ENCODE results near the gene ZNF664. TPM values are rescaled to one million over a fixed set of nuclear protein-coding genes. Genes with fewer than 3 reads are reported as not detected.

Gene ZNF664
- total and polyA plus RNA-seq, 2 of the 8 experiments (the other 6 are each of a cell fraction or from before 2014, with no cell fraction given), result 22.8 to 51.4 TPM

GRCh38 chr12:123979566-123979965, 6.6 kb downstream of the ZNF664 start:
- FAIRE-seq (no peak), DNase-seq (ENCODE audit: low read depth in 1 of 2, low spot score in 2 of 2) (no peak)
- Histone ChIP-seq H3K36me3 (ENCODE audit: control insufficient read depth in 2 of 4, insufficient read depth in 4 of 4, low read length in 3 of 4) (peaks cover 0 to 5% (median 1%) of the 10 kb centered on the region in 4 experiments; a peak in 3 of 8 replicates), H3K27ac (ENCODE audit: low read depth, low read length) (no peak overlapping the region), H3K4ac (replicated peaks; ENCODE audit: insufficient read length, low read depth, low read length) (no peak overlapping the region), H3K4me1 (replicated peaks in 1 of 4; ENCODE audit: control insufficient read depth in 3 of 4, insufficient read depth in 4 of 4, low read length in 3 of 4) (peaks cover 0 to 3% (median under 1%) of the 10 kb centered on the region in 4 experiments; a peak in 4 of 7 replicates), H3K14ac (ENCODE audit: insufficient read length) (no peak overlapping the region), H3K23me2 (ENCODE audit: low read depth, low read length) (no peaks in the 10 kb centered on the region), H2AFZ (ENCODE audit: low read length) (no peak overlapping the region), H4K5ac (ENCODE audit: insufficient read length, low read depth, low read length) (no peak overlapping the region), H3K56ac (replicated peaks; ENCODE audit: insufficient read length, low read depth, low read length) (no peak overlapping the region), H2BK15ac (ENCODE audit: low read length) (no peak overlapping the region), H3K9ac (replicated peaks in 1 of 4; ENCODE audit: extremely low read depth in 1 of 4, low read depth in 3 of 4, low read length in 3 of 4) (no peak overlapping the region), H3K23ac (ENCODE audit: insufficient read length) (no peak overlapping the region), H4K8ac (ENCODE audit: extremely low read depth, insufficient read depth, low read length) (no peak overlapping the region), H4K20me1 (replicated peaks in 1 of 2; ENCODE audit: control insufficient read depth in 1 of 2, insufficient read depth in 2 of 2, low read length in 2 of 2) (peaks cover 18 to 24% of the 10 kb centered on the region in 2 experiments), H2BK12ac (ENCODE audit: low read depth, low read length) (no peak overlapping the region), H3K79me1 (ENCODE audit: low read depth, low read length) (no peaks in the 10 kb centered on the region; the same call in 1 of the 2 replicates), H2BK120ac (replicated peaks; ENCODE audit: low read depth, low read length) (no peak overlapping the region), H2BK5ac (ENCODE audit: low read depth, low read length) (no peak overlapping the region), H2AK5ac (ENCODE audit: low read depth, low read length) (no peak overlapping the region), H4K91ac (replicated peaks; ENCODE audit: insufficient read length, low read length) (no peak overlapping the region), H3K79me2 (ENCODE audit: control insufficient read depth in 1 of 2, insufficient read depth in 2 of 2, low read length in 2 of 2) (no peaks in the 10 kb centered on the region), H3K4me3 (ENCODE audit: extremely low read depth in 1 of 4, insufficient read depth in 2 of 4, low read depth in 3 of 4, low read length in 4 of 4) (no peak overlapping the region), H2BK20ac (ENCODE audit: low read length) (no peak overlapping the region), H3K4me2 (ENCODE audit: insufficient read depth in 1 of 2, low read depth in 2 of 2, low read length in 2 of 2) (no peak overlapping the region), H3K9me3 (ENCODE audit: insufficient read depth in 2 of 2, low read depth in 1 of 2, low read length in 1 of 2) (no peaks in the 10 kb centered on the region), H3K18ac (ENCODE audit: extremely low read depth, low read length) (no peak overlapping the region), H3K27me3 (replicated peaks in 1 of 4; ENCODE audit: control insufficient read depth in 3 of 4, extremely low read depth in 1 of 4, insufficient read depth in 3 of 4, low read length in 3 of 4) (peaks cover 2 to 12% (median 10%) of the 10 kb centered on the region in 4 experiments)
- TF ChIP-seq CHD1 (IDR thresholded peaks at IDR 0.05; ENCODE audit: low read depth, low read length), result no peak
- TF ChIP-seq ATF2 (IDR thresholded peaks at IDR 0.05; ENCODE audit: low read length), result no peak
- no peak for TF ChIP-seq FOSL1 (IDR thresholded peaks at IDR 0.05; ENCODE audit: insufficient read depth, low read depth, low read length)
- TF ChIP-seq NANOG (IDR thresholded peaks at IDR 0.05; ENCODE audit: insufficient read depth, low read depth, low read length, poor library complexity, severe bottlenecking), result no peak
- TF ChIP-seq TAF1 (IDR thresholded peaks at IDR 0.05; ENCODE audit: low read depth, low read length), result no peak
- TF ChIP-seq CREB1 (IDR thresholded peaks at IDR 0.05), result no peak
- no peak for TF ChIP-seq TCF12 (IDR thresholded peaks at IDR 0.05; ENCODE audit: low read depth, low read length)
- no peak for TF ChIP-seq KDM1A (IDR thresholded peaks at IDR 0.05; ENCODE audit: borderline replicate concordance, low read length)
- 92% methylated on average over 6 of the region's 6 CpGs; no CpG with 5 or more reads in 1 of the 2 experiments for WGBS, 2 experiments (ENCODE audit: extremely low coverage in 1 of 2, insufficient coverage in 1 of 2, insufficient read length in 1 of 2, insufficient replicate concordance in 2 of 2, low coverage in 1 of 2, low lambda C conversion rate in 2 of 2, missing lambda C conversion rate in 1 of 2)
- ChIA-PET CTCF (ENCODE audit: partially characterized antibody) (interaction anchor here (1.1 kb wide), 1 partner anchor 13 kb away, joined by 3 read pairs; no protein-coding TSS in a partner anchor), POLR2A (ENCODE audit: partially characterized antibody) (no interaction called here)
